VCaP (cell line): ENCODE measurements around the gene CACNA1D.

Source experiments
- H3K27ac ChIP-seq: fragments of 450-650 bp; 2 replicates; pipeline ENCODE4 v1.5.1; 2017
- TF ChIP-seq, protein P1 (sequence below): fragments of 450-650 bp; conservative IDR thresholded peaks from 2 replicates; pipeline ENCODE4 v1.5.1; 2017; ENCODE audit warnings: mild to moderate bottlenecking, moderate library complexity

The CACNA1D gene

GRCh38 chr3:53489787-53490458, 4.5 kb upstream of the CACNA1D start:
- H3K27ac ChIP-seq = peak overlapping the region; percentile 51
- TF ChIP-seq, protein P1, sequence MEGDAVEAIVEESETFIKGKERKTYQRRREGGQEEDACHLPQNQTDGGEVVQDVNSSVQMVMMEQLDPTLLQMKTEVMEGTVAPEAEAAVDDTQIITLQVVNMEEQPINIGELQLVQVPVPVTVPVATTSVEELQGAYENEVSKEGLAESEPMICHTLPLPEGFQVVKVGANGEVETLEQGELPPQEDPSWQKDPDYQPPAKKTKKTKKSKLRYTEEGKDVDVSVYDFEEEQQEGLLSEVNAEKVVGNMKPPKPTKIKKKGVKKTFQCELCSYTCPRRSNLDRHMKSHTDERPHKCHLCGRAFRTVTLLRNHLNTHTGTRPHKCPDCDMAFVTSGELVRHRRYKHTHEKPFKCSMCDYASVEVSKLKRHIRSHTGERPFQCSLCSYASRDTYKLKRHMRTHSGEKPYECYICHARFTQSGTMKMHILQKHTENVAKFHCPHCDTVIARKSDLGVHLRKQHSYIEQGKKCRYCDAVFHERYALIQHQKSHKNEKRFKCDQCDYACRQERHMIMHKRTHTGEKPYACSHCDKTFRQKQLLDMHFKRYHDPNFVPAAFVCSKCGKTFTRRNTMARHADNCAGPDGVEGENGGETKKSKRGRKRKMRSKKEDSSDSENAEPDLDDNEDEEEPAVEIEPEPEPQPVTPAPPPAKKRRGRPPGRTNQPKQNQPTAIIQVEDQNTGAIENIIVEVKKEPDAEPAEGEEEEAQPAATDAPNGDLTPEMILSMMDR = no peak

DNA sequence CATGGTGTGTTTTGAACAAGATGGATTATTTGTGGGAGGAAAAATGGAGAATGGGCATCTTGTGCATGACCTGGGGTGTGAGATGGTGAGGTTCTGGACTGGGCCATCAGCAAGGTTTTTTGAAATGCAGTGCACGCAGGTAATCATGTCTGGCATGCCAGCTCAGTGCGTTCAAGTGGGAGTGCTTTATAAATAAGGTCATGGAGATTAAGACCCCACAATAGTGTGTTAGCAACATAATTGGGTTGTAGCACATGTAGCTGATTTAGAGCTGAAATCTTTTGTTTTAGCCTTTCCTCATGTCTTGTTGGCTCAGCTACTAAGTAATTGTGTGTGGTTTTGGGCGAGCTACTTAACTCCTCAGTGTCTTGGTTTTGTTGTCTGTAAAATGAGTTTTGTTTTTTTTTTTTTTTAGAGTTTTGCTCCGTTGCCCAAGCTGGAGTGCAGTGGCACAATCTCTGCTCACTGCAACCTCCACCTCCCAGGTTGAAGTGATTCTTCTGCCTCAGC, 3.9 kb upstream of the CACNA1D start:
- TF ChIP-seq, protein P1 = no peak
- H3K27ac ChIP-seq = peak overlapping the region; percentile 51; the same call in 1 of the 2 replicates

DNA sequence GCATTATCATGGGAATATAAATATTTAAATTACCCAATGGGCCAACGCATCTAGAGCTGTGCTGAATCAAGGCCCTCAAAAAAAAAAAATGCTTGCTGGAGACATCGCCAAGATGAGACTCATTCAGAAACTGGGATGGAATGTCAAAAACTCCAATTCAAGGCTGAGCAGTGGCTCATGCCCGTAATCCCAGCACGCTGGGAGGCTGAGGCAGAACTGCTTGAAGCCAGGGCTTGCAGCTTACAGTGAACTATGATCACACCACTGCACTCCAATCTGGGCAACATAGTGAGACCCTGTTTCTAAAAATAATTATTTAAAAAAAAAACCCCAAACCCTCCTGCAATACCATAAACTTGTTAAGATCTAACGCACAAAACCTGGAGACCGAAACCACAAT, 3.1 kb upstream of the CACNA1D start:
- TF ChIP-seq, protein P1 = no peak
- no peak overlapping the region for H3K27ac ChIP-seq

GRCh38 chr3:53493595-53493962, 832 bp upstream of the CACNA1D start:
- peak overlapping the region; percentile 94 for H3K27ac ChIP-seq

DNA sequence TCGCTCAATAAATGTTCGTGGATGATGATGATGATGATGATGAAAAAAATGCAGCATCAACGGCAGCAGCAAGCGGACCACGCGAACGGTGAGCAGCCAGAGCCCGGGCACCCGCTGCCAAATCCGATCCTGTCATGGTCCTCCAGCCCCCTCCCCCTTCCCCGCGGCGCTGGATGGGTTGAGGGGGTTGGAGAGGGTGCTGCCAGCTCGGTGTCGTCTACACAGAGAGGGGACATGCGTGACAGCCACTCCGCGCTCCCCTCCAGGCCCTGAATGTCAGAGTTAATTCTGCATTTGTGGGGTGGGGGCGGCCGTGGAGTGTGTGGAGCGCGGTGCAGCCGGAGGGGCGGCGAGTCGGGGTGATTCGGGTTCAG, 722 bp downstream of the CACNA1D start:
- TF ChIP-seq, protein P1 = no peak

More at GRCh38 chr3:53493595-53493962, 832 bp upstream of the CACNA1D start:
- TF ChIP-seq, protein P1 = no peak

GRCh38 chr3:53495520-53496391, 1.3 kb downstream of the CACNA1D start:
- peak overlapping the region; percentile 94 for H3K27ac ChIP-seq
- TF ChIP-seq, protein P1 = no peak

More for the DNA sequence above, 722 bp downstream of the CACNA1D start:
- peak overlapping the region; percentile 94; the same call in 1 of the 2 replicates for H3K27ac ChIP-seq

DNA sequence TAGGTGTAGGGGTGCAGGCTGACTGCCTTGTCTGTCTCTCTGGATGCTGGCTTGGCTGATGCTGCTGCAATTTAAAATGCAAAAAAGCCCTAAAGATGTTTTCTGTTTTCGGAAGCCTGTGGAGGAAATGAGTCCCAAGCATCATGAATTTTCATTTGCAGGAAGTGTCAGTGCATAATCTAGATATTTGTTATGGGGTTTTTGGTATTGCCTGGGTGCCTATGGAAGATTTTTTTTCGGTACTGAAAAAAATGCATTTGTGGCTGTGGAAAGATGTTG, 1.9 kb downstream of the CACNA1D start:
- H3K27ac ChIP-seq = peak overlapping the region; percentile 94
- TF ChIP-seq, protein P1 = no peak
